ENCODE measurements around the gene ACTN4. TPM values are rescaled to one million over a fixed set of nuclear protein-coding genes. Genes with fewer than 3 reads are reported as not detected.
"Not testable (repeated sequence)": the region's sequence is repeated elsewhere in the genome, so short reads cannot be mapped to it uniquely, and the experiment has no call there.

The ACTN4 gene
- total RNA-seq, 1 experiment from 2014 or later: 1,083 TPM

DNA sequence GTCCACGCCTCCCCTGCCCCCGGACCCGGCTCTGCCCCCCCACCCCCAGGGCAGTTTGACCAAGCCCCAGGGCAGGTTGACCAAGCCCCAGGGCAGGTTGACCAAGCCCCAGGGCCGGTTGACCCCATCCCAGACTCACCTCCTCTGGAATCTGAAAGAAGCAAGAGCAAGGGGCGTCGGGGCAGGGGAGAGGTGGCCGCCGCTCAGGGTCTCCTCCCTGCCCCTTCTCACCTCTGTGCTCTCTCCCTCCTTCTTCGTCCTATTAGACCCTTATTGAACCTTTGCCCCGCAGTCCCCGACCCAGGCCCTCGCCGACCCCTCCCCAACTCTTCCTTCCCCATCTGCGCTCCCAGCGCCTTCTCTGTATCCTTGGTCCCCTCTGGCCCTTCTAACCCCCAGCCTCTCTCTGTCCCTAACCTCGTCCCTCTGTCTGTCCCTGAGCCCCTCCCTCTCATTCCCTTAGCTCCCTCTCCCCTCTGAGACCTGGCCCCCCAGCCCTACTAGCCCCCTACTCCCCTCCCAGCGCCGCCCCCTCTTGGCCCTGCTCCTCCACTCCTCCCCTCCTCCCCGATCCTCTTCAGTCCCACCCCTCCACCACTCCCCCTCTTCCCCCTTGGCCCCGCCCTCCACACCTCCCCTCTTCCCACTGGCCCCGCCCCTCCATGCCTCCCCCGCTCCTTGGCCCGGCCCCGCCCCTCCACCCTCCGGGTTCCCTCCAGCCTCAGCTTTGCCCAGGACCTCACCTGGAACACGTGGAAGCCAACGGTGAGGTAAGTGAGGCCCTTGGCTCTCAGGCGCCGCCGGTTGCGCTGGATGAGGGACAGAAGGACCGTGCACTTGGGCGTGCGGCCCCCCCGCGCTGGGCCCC, 89.2 kb downstream of the ACTN4 start:
- DNase-seq (ENCODE audit: low spot score): peak; percentile 88

DNA sequence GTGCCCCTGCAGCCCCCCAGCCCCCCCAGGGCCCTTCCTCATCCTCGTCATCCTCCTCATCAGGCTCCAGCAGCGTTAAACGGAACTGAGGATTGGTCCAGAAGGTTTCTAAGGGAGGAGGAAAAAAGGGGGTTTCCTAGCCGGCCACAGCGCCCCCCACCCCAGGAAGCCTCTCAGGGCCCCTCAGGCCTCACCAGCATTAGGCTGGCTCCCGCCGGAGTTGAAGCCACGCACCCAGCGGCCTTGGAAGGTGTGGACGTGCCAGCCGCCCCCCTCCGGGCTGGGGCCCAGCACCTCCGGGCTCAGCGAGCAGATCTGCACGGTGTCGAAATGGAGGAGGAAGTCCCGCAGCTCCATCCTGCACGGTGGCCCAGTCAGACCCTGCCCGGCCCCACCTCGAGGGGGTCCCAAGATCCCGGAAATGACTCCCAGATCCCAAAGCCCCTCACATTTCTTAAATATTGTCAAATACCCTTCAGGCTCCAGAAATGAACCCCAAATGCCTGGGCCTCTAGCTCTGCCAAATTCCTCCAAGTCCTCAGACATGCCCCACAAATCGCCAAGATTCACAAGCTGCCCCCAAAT, 89.9 kb downstream of the ACTN4 start:
- DNase-seq (ENCODE audit: low spot score): no peak

DNA sequence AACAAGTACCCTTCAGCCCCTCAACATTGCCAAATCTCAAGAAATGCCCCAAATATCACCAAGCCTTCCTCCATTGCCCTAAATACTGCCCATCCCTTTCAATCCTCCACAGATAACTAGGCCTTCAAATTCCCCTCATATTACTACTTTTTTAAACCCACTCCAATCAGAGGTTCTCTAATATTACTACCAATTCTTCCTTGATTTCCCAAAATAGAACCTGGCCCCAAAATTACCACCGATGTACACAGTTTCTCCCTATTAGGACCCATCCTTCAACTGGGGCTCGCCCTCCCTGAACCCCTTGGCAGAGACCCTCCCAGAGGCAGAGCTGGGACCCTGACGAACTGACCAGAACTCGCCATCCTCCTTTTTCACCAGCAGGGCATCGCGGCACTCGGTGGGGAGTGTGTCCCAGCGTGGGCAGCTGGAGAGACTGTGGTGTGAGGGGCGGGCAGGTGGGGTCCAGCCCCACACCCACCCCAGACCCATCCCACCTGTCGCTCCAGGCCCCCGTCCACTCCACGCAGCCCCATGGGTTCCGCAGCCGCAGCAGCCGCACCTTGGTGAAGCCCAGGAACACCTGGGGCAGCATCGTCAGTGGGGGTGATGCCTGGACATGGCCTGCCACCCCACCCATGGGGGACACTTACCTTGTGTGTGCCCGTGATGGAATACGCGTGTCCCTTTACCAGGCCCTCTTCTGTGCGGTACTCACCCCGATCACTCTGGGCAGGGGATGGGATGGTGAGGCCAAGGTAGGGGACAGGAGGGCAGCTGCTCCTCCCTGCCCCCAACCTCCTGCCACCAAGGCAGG, 90.7 kb downstream of the ACTN4 start:
- no peak for DNase-seq (ENCODE audit: low spot score)

DNA sequence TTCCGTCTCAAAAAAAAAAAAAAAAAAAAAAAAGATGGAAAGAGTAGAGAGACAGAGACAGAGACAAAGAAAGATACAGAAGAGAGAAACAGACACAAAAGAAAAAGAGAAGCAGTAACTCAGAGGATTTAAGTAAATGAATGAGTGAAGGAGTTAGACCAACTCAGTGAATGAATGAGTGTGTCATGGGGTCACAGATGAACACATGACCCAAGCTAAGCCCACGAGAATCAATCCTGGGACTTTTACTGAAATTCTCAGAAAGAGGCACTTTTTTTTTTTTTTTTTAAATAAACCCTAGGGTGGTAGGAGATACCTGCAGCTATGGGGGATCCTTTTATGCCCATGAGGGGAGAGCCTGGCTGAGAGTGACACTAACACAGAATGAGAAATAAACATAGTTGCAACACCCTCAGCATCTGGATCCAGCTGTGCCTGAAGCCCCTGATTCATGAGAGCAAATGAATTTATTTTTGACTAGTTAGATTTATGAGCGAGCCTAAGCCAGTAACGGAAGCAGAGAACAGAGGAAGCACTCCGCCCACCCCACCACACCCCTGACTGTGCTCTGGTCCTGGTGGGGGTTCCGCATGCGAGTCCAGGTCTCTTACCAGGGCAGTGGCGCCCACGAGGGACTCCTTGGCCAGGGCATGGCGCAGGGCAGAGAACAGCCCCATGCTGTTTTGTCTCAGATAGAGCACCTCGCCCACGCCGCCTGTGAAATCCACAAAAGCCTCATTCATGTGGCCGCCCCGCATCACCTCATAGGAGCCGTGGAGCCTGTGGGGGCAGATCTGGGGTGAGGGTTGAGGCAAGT, 92.2 kb downstream of the ACTN4 start:
- no peak for DNase-seq (ENCODE audit: low spot score)

DNA sequence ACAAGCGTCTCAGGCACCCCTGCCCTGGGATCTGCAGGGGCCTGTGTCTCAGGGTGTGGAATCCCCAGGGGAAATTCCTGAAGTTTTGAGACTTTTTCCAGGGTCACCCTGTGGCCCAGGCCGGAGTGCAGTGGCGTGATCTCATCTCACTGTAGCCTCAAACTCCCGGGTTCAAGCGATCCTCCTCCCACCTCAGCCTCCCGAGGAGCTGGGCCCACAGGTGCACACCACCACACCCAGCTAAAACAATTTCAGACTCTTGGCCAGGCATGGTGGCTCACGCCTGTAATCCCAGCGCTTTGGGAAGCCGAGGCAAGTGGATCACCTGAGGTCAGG, 92.8 kb downstream of the ACTN4 start:
- no peak for DNase-seq (ENCODE audit: low spot score)

DNA sequence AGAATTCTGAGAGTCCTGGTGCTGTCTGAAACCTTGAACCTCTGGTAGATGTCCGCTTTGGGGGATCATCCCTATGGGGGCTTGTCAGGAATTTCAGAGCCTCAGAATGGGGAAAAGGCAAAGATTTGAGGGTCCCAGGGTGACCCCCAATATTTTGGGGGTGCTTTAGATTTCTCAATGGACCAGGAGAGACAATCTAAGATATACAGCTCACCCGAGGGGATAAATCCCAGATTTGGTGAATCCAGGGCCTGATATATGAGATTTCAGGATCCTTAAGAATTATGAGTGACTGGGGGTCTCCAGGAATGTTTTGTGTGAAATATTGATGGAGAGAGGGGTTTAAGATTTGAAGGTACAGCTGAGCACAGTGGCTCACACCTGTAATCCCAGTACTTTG, 93.5 kb downstream of the ACTN4 start:
- no peak for DNase-seq (ENCODE audit: low spot score)

DNA sequence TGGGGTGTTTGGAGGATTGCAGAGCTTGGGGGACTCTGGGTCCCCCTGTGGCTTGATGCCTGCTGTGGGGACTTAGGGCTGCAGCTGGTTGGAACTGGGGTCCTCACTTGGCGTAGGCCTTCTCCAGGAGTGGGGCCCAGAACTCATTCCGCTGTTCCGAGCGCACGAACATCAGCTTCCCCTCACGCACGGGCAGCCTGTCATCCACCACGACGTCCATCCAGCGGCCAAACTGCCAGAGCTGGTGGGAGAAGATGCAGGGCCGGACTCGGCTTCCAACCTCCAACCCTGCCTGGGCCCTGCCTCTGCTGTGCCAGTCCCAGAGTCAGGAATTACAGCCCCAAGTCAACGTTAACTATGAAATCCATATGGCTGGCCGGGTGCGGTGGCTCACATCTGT, 94.2 kb downstream of the ACTN4 start:
- no peak for DNase-seq (ENCODE audit: low spot score)

DNA sequence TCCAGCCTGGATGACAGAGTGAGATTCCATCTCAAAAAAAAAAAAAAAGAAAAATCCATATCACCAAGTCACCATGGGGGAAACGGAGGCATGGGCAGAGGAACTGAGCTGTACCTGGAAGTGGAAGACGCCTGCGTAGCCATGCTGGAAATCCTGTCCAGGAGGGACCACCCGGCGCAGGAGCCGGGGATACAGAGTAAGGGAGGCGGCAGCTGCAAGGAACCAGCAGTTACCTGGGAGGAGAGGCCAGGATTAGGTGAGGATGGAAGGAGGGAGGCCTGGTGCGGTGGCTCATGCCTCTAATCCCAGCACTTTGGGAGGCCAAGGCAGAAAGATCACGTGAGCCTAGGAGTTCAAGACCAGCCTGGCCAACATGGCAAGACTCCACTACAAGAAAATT, 94.8 kb downstream of the ACTN4 start:
- no peak for DNase-seq (ENCODE audit: low spot score)

DNA sequence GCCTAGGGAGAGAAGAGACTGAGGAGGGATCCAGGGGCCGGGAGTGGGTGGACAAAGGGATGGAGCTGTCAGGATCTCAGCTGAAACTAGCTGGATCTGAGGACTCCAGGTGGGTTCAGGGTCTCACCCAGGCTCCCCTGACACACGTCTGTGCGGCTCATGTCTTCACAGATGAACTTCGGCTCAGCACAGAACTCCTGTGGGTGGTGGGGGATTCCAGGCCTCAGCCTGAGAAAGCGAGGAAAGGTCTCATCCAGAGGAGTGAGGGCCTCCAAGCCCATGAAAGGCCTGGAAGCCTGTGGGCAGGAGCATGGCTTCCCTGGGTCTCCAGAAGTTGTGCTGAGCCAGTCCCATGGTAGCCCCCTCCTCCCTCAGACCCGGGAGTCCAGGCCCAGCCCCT, 95.5 kb downstream of the ACTN4 start:
- DNase-seq (ENCODE audit: low spot score): no peak

DNA sequence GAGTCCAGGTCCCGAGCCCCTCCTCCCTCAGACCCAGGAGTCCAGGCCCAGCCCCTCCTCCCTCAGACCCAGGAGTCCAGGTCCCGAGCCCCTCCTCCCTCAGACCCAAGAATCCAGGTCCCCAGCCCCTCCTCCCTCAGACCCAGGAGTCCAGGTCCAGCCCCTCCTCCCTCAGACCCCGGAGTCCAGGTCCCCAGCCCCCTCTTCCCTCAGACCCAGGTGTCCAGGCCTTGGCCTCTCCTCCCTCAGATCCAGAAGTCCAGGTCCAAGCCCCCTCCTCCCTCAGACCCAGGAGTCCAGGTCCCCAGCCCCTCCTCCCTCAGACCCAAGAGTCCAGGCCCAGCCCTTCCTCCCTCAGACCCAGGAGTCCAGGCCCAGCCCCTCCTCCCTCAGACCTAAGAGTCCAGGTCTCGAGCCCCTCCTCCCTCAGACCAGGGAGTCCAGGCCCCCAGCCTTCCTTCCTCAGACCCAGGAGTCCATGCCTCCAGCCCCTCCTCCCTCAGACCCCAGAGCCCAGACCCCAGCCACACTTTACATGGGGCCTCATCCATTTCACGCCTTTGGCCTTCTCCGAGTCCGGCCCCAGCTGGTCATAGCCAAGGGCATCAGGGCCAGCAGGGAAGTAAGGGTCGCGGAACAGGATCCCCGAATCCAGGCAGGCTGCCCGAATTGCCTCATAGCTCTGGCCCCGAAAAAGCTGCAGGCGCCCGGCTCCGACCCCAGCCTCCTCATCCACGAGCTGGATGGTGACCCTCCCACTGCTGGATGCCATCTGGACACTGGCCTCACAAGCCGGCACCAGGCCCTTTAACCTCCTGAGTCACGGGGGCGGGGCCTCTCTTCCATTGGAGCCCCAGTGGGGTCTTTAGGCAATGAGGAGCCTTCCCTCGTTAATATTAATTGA, 96.2 kb downstream of the ACTN4 start:
- no peak for DNase-seq (ENCODE audit: low spot score)

DNA sequence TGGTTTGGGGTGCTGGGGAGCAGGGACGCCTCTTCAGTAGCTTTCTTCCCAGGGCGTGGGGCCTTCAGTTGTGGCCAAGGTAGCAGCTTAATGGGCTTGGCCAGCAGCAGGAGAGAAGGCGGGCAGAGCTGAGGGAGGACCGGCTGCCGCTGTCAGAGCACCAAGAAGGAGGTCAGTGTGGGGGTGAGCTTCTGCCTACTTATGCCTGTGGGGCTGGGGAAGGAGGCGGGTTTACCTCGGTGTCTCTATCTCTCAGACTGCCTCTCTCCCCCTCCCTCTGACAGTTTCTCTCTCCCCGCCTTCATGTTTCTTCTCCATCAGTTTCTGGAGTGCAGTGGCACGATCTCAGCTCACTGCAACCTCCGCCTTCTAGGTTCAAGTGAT, 96.8 kb downstream of the ACTN4 start, which contains the start of gene CAPN12:
TSS of gene CAPN12 (minus strand) at position 177 of the 384 bp plus-strand sequence. CDS start 309 bp downstream, outside the sequence.
- no peak for DNase-seq (ENCODE audit: low spot score)

DNA sequence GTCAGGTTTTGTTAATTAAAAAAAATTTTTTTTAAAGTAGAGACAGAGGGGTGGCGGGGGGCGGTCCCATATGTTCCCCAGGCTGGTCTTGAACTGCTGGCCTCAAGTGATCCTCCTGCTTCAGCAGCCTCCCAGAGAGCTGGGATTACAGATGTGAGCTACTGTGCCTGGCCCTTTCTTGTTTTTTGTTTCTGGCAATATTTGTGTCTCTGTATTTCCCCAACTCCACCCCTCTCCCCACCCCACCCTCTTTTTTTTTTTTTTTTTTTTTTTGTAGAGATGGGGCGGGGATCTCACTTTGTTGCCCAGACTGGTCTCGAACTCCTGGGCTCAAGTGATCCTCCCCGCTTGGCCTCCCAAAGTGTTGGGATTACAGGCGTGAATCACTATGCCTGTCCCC, 97.4 kb downstream of the ACTN4 start:
- no peak for DNase-seq (ENCODE audit: low spot score)

DNA sequence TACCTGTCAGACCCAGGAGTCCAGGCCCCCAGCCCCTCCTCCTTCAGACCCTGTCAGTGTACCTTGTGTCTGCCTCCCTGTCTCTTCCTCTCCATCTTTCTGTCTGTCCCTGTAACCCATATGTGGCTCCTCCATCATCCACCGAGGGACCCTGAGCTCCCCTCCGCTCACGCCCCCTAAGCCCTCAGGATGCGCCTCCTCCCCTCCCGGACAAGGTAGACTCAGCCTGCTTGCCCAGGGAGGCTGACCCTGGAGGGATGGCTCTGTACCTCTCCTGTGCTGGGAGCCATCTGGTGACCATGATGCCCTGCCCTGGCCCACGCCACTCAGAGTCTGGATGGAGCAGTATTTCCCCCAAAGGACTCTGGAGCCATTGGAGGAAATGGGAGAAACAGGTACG, 97.9 kb downstream of the ACTN4 start:
- DNase-seq (ENCODE audit: low spot score): no peak

DNA sequence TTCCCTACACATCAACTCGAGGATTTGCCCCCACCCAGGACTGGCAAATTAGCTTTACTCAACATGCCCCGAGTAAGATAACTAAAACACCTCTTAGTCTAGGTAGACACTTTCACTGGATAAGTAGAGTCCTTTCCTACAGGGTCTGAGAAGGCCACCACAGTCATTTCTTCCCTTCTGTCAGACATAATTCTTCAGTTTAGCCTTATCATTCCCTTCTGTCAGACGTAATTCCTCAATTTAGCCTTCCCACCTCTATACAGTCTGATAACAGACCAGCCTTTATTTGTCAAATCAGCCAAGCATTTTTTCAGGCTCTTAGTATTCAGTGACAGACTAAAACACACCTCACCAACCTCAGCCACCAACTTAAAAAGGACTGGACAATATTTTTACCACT, 106.3 kb downstream of the ACTN4 start:
- DNase-seq (ENCODE audit: low spot score): not testable (repeated sequence)

DNA sequence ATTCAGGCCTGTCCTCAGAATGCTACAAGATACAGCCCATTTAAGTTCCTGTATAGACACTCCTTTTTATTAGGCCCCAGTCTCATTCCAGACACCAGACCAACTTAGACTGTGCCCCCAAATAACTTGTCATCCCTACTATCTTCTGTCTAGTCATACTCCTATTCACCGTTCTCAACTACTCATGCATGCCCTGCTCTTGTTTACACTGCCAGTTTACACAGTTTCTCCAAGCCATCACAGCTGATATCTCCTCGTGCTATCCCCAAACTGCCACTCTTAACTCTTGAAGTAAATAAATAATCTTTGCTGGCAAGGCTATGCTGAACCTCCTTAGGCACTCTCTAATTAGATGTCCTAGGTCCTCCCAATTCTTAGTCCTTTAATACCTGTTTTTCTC, 106.7 kb downstream of the ACTN4 start:
- not testable (repeated sequence) for DNase-seq (ENCODE audit: low spot score)

DNA sequence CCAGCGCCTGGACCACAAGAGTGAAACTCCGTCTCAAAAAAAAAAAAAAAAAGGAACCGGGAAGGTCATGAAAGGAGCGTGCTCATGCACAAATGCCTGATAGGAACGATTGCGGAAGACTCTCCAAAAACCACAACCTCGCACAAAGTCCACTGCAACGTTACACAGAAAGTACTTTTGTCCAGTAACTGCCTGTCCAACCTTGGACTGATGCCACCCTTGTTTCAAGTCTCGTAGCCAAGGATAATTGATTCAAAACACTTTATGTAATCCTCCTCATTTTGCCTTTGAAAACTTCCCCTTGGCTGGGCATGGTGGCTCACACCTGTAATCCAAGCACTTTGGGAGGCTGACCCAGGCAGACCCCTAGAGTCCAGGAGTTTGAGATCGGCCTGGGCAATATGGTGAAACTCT, 112.1 kb downstream of the ACTN4 start:
- peak; percentile 77 for DNase-seq (ENCODE audit: low spot score)

DNA sequence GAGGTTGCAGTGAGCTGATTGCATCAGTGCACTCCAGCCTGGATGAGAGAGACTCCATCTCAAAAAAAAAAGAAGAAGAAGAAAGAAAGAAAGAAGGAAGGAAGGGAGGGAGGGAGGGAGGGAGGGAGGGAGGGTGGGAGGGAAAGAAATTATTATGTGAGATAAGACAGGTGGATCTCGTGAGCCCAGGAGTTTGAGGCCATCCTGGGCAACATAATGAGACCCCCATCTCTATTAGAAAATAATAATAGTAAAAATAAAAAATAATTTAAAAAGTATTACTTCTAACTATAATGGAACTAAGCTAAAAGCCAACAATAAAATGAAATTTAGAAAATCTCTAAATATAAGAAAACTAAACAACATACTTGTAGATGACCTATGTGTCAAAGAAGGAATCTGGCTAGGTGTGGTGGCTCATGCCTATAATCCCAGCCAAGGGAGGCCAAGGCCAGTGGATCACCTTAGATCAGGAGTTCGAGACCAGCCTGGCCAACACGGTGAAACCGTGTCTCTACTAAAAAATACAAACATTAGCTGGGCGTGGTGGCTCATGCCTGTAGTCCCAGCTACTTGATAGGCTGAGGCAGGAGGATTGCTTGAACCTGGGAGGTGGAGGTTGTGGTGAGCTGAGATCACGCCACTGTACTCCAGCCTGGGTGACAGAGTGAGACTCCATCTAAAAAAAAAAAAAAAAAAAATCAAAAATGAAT, 113.5 kb downstream of the ACTN4 start:
- DNase-seq (ENCODE audit: low spot score): not testable (repeated sequence)

DNA sequence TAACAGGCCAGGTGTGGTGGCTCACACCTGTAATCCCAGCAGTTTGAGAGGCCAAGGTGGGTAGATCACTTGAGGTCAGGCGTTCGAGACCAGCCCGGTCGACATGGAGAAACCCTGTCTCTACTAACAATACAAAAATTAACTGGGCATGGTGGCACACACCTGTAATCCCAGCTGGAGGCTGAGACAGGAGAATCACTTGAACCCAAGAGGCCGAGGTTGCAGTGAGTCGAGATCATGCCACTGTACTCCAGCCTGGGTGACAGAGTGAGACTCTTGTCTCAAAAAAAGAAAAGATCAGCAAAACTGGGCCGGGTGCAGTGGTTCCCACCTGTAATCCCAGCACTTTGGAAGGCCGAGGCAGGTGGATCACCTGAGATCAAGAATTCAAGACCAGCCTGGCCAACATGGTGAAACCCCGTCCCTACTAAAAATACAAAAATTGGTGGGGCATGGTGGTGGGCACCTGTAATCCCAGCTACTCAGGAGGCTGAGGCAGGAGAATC, 114.5 kb downstream of the ACTN4 start:
- DNase-seq (ENCODE audit: low spot score): not testable (repeated sequence)

DNA sequence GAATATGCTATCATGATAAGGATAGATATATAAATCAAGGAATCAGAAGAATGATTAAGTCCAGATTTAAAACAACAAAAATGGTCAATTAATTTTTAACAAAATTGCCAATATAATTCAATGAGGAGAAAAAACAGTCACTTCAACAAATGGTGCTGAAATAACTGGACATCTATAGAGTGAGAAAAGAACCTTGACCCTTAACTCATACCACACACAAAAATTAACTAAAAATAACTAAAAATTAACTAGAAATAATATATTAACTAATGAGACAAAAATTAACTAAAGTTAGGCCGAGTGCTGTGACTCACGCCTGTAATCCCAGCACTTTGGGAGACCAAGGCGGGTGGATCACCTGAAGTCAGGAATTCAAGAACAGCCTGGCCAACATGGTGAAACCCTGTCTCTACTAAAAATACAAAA, 116.4 kb downstream of the ACTN4 start:
- DNase-seq (ENCODE audit: low spot score): no peak

DNA sequence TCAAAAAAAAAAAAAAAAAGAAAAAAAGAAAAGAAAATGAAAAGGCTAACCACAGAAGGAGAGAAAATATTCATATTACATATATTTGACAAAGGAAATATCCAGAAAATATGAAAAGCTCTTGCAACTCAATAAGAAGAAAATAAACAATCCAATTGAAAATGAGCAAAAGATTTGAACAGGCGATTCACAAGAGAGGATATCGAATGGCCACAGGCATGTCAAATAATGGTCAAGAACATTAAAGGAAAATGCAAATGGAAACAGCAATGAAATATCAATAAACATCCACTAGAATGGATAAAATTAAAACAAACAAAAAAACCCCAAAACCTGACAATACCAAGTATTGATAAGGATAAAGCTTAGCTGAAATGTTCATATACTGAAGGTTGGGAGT, 117.8 kb downstream of the ACTN4 start:
- no peak for DNase-seq (ENCODE audit: low spot score)

Data from HT-29 (cell line).